Esophagus squamous epithelium (tissue), 5 donors: ENCODE data around the gene ADAM22. TPM values are rescaled to one million over a fixed set of nuclear protein-coding genes. Genes with fewer than 3 reads are reported as not detected.

ENCODE experiments used
- DNase-seq: peaks from one replicate; lab custom pipeline; 2025; lab: John Stamatoyannopoulos, UW
- H3K27ac ChIP-seq, 4 donors: fragments of 200-600 bp; sonication (generic); one replicate each; pipeline ENCODE4 v1.5.1; 2016 to 2019; ENCODE audit warnings: mild to moderate bottlenecking in 1 of 4
- H3K27me3 ChIP-seq, 4 donors: fragments of 200-600 bp; sonication (generic); 1 replicate in 3 of 4; 2 replicates in 1 of 4; pipeline versions ENCODE4 v1.5.1 to v1.6.0; 2017 to 2021; ENCODE audit warnings: antibody characterized with exemption in 1 of 4
- H3K36me3 ChIP-seq, 3 donors: fragments of 200-600 bp; sonication (generic); one replicate each; pipeline ENCODE4 v1.5.1; 2016 to 2019
- H3K4me1 ChIP-seq, 3 donors: fragments of 200-600 bp; sonication (generic); one replicate each; pipeline ENCODE4 v1.5.1; 2017 to 2019
- H3K4me3 ChIP-seq, 4 donors: fragments of 200-600 bp; sonication (generic); 1 replicate in 3 of 4; 2 replicates in 1 of 4; pipeline ENCODE4 v1.5.1; 2016 to 2019; ENCODE audit warnings: mild to moderate bottlenecking in 2 of 4, moderate library complexity in 1 of 4
- H3K9me3 ChIP-seq, 3 donors: fragments of 200-600 bp; sonication (generic); one replicate each; pipeline ENCODE4 v1.5.1; 2016 to 2019
- CTCF ChIP-seq, 6 experiments: fragments of 450-650 bp in 4 of 6; fragments of 200-600 bp in 2 of 6; sonication (generic) in 2 of 6; IDR thresholded peaks; one replicate each; pipeline ENCODE4 v1.5.1; 2016 to 2019; ENCODE audit warnings: antibody characterized with exemption in 6 of 6, mild to moderate bottlenecking in 4 of 6, moderate library complexity in 4 of 6
- POLR2A ChIP-seq, 4 donors: fragments of 450-650 bp; IDR thresholded peaks; one replicate each; pipeline ENCODE4 v1.6.1; 2017; ENCODE audit warnings: antibody characterized with exemption in 4 of 4, mild to moderate bottlenecking in 4 of 4, moderate library complexity in 3 of 4
- WGBS, 2 donors: methylation state at CpG; one replicate each; pipeline ENCODE4 v1.1.5; 2018; 5-methylcytosine and 5-hydroxymethylcytosine counted together
- intact Hi-C: fragments of 100-400 bp; cut with DNase I; formaldehyde crosslinking; loops from one replicate; pipeline ENCODE4 v1.15.0; 2022
- total RNA-seq, 4 donors: library from RNA; depleted of rRNA; stranded (reverse); fragments of >200 nt; gene quantifications; one replicate each; pipeline ENCODE4 v1.1.0, GENCODE V29; 2016
- donor health status: DM: yes; HTN: yes; CAD: no.

Gene ADAM22
- total RNA-seq, 4 donors from 2014 or later, result 0.61 to 1.4 (median 1.1) TPM

- no peaks in the 10 kb centered on the region for H3K36me3 ChIP-seq
- no peaks in the 10 kb centered on the region for H3K9me3 ChIP-seq
- H3K4me1 ChIP-seq, result no peaks in the 10 kb centered on the region
- no peak overlapping the region for H3K27ac ChIP-seq
- intact Hi-C loops, result no loop called here
- H3K27me3 ChIP-seq, result no peaks in the 10 kb centered on the region
- no peak overlapping the region for H3K4me3 ChIP-seq
- TF ChIP-seq POLR2A (IDR thresholded peaks at IDR 0.05), result no peak
- no peak for TF ChIP-seq CTCF (IDR thresholded peaks at IDR 0.05)
- no peak for DNase-seq
Measured at GRCh38 chr7:88115258-88115796, 181.3 kb downstream of the ADAM22 start.

GRCh38 chr7:88115816-88116215, 181.8 kb downstream of the ADAM22 start:
- Histone ChIP-seq H3K4me1 (no peaks in the 10 kb centered on the region), H3K4me3 (no peak overlapping the region), H3K27me3 (no peaks in the 10 kb centered on the region), H3K36me3 (no peaks in the 10 kb centered on the region), H3K27ac (no peak overlapping the region), H3K9me3 (no peaks in the 10 kb centered on the region)
- no peak for DNase-seq
- WGBS, 2 donors, result 55 to 68% methylated on average over 2 of the region's 2 CpGs
- intact Hi-C loops, result no loop called here
- TF ChIP-seq CTCF (IDR thresholded peaks at IDR 0.05) (no peak), POLR2A (IDR thresholded peaks at IDR 0.05) (no peak)

GRCh38 chr7:88116235-88116795, 182.3 kb downstream of the ADAM22 start:
- H3K4me1 ChIP-seq, result no peaks in the 10 kb centered on the region
- H3K9me3 ChIP-seq, result no peaks in the 10 kb centered on the region
- H3K36me3 ChIP-seq, result no peaks in the 10 kb centered on the region
- intact Hi-C loops, result no loop called here
- no peak overlapping the region for H3K27ac ChIP-seq
- TF ChIP-seq POLR2A (IDR thresholded peaks at IDR 0.05) (no peak), CTCF (IDR thresholded peaks at IDR 0.05) (no peak)
- DNase-seq, result no peak
- H3K27me3 ChIP-seq, result no peaks in the 10 kb centered on the region
- no peak overlapping the region for H3K4me3 ChIP-seq
- WGBS, 2 donors, result 11 to 27% methylated on average over 1 of the region's 1 CpG

- no peaks in the 10 kb centered on the region for H3K36me3 ChIP-seq
- no peaks in the 10 kb centered on the region for H3K27me3 ChIP-seq
- no peak for DNase-seq
- intact Hi-C loops, result no loop called here
- H3K4me3 ChIP-seq, result no peak overlapping the region
- TF ChIP-seq POLR2A (IDR thresholded peaks at IDR 0.05) (no peak), CTCF (IDR thresholded peaks at IDR 0.05) (no peak)
- no peaks in the 10 kb centered on the region for H3K4me1 ChIP-seq
- 52 to 69% methylated on average over 2 of the region's 2 CpGs for WGBS, 2 donors
- no peaks in the 10 kb centered on the region for H3K9me3 ChIP-seq
- H3K27ac ChIP-seq, result no peak overlapping the region
Measured at GRCh38 chr7:88117325-88117724, 183.3 kb downstream of the ADAM22 start.

GRCh38 chr7:88121335-88121734, 187.3 kb downstream of the ADAM22 start:
- H3K4me1 ChIP-seq, result no peaks in the 10 kb centered on the region
- H3K27ac ChIP-seq, result no peak overlapping the region
- H3K36me3 ChIP-seq, result no peaks in the 10 kb centered on the region
- TF ChIP-seq POLR2A (IDR thresholded peaks at IDR 0.05) (no peak), CTCF (IDR thresholded peaks at IDR 0.05) (no peak)
- H3K4me3 ChIP-seq, result no peak overlapping the region
- DNase-seq, result no peak
- WGBS, 2 donors, result 96 to 100% methylated on average over 2 of the region's 2 CpGs
- H3K27me3 ChIP-seq, result no peaks in the 10 kb centered on the region
- H3K9me3 ChIP-seq, result no peaks in the 10 kb centered on the region
- intact Hi-C loops, result no loop called here
